ENCODE results near the gene SSH3. TPM values are rescaled to one million over a fixed set of nuclear protein-coding genes. Genes with fewer than 3 reads are reported as not detected.

The SSH3 gene
- total RNA-seq, 1 experiment from 2014 or later = 57.8 TPM

DNA sequence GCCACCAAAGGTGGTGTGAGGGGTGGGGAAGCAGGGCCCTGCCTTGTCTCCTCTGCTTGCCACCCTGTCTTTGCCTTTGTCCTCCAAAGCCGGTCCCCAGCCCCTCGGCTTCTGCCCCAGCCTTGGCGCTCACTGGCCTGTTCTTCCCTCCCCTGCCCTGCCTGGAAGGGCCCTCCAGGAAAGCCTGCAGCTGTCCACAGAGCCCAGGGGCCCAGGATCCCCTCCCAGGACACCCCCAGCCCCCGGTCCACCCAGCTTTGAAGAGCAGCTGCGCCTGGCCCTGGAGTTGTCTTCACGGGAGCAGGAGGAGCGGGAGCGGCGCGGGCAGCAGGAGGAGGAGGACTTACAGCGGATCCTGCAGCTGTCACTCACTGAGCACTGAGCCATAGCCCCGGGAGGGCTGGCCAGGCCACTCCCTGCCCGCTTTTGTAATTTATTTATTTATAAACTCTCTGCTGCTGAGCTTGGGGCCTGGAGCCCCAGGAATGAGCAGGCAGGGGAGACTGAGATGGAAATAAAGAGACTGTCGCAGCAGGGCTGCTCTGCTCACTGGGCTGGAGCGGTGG, 1.3 kb upstream of the SSH3 start (continued):
- TF ChIP-seq, protein P1, sequence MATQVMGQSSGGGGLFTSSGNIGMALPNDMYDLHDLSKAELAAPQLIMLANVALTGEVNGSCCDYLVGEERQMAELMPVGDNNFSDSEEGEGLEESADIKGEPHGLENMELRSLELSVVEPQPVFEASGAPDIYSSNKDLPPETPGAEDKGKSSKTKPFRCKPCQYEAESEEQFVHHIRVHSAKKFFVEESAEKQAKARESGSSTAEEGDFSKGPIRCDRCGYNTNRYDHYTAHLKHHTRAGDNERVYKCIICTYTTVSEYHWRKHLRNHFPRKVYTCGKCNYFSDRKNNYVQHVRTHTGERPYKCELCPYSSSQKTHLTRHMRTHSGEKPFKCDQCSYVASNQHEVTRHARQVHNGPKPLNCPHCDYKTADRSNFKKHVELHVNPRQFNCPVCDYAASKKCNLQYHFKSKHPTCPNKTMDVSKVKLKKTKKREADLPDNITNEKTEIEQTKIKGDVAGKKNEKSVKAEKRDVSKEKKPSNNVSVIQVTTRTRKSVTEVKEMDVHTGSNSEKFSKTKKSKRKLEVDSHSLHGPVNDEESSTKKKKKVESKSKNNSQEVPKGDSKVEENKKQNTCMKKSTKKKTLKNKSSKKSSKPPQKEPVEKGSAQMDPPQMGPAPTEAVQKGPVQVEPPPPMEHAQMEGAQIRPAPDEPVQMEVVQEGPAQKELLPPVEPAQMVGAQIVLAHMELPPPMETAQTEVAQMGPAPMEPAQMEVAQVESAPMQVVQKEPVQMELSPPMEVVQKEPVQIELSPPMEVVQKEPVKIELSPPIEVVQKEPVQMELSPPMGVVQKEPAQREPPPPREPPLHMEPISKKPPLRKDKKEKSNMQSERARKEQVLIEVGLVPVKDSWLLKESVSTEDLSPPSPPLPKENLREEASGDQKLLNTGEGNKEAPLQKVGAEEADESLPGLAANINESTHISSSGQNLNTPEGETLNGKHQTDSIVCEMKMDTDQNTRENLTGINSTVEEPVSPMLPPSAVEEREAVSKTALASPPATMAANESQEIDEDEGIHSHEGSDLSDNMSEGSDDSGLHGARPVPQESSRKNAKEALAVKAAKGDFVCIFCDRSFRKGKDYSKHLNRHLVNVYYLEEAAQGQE (IDR thresholded peaks at IDR 0.05; ENCODE audit: low read depth) = no peak
- TF ChIP-seq, protein P2, sequence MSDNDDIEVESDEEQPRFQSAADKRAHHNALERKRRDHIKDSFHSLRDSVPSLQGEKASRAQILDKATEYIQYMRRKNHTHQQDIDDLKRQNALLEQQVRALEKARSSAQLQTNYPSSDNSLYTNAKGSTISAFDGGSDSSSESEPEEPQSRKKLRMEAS (IDR thresholded peaks at IDR 0.05) = no peak

DNA sequence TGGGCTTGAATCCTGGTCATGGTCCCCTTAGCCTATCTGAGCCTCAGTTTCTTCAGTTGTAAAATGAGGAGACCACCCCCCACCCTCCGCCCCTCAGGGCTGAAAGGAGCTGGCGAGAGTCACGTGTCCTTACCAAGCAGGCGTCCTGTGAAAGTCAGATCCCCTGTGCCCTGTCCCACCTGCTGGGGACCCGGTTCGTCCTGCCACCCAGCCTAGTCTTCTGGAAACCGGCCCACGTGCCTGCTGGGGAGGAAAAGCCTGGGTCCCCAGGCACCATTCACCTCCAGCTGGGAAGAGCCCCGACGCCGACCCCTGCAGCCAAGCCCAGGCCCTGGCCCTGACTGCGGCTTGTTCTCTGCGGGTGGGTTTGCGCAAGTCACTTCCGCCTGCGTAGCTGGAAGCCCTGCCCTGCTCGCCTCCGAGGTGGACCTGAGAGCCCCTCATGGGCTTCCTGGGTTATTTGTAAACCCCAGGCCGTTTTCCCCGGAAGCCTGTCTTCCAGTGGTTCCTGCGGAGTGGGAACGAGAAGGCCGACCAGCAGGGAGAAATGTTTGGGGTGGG, 679 bp upstream of the SSH3 start:
- no TSS peak for BruUV-seq (replicated peaks)
- H4K20me1 ChIP-seq (ENCODE audit: insufficient read depth) = no peaks in the 10 kb centered on the region
- intact Hi-C loops (cut with micrococcal nuclease) = no loop called here
- no peaks in the 10 kb centered on the region for H3K27me3 ChIP-seq (ENCODE audit: insufficient read depth, low read length)
- peak overlapping the region; percentile 85 for H3K27ac ChIP-seq (ENCODE audit: low read depth, low read length)
- H3K9ac ChIP-seq (ENCODE audit: low read length) = peak overlapping the region; percentile 90
- POLR2A ChIA-PET = interaction anchor here (1.0 to 2.4 kb wide), 5 partner anchors 9 to 50 kb away, joined by 3 to 11 read pairs (median 6); partner anchors contain the start of gene ANKRD13D
- H3K4me1 ChIP-seq (ENCODE audit: control insufficient read depth in 1 of 2, insufficient read depth in 2 of 2, low read length in 2 of 2) = peaks cover 21 to 25% of the 10 kb centered on the region in 2 experiments
- H2AFZ ChIP-seq (ENCODE audit: low read depth, low read length, poor library complexity, severe bottlenecking) = no peak overlapping the region
- H3K4me3 ChIP-seq (replicated peaks in 1 of 2; ENCODE audit: low read depth in 1 of 2, low read length in 2 of 2) = peak overlapping the region; percentile 79 to 91
- DNase-seq (ENCODE audit: low read depth, low spot score) = no peak
- H3K79me2 ChIP-seq (ENCODE audit: insufficient read depth, low read length) = peaks cover 15% of the 10 kb centered on the region
- ATAC-seq = peak; percentile 35
- H3K9me2 ChIP-seq (ENCODE audit: insufficient read depth) = no peaks in the 10 kb centered on the region
- H3K36me3 ChIP-seq (ENCODE audit: control insufficient read depth in 1 of 2, insufficient read depth in 2 of 2, low read length in 2 of 2) = peaks cover 8 to 10% of the 10 kb centered on the region in 2 experiments; a peak in 2 of 4 replicates
- RAD21 ChIA-PET (ENCODE audit: low non-redundant PET in 1 of 2, low total read pairs in 2 of 2, uncharacterized antibody in 2 of 2, unreplicated experiment in 2 of 2) = interaction anchor here (0.6 to 1.4 kb wide), 4 partner anchors 13 to 245 kb away, joined by 3 to 6 read pairs (median 4); no protein-coding TSS in a partner anchor
- peak overlapping the region; percentile 95 for H3K4me2 ChIP-seq (ENCODE audit: low read length)
- TF ChIP-seq SIN3A (IDR thresholded peaks at IDR 0.05; ENCODE audit: low read depth) (no peak), SRF (IDR thresholded peaks at IDR 0.05; ENCODE audit: low read depth) (no peak), TCF7L2 (IDR thresholded peaks at IDR 0.05; ENCODE audit: borderline replicate concordance, extremely low read depth, insufficient read depth, insufficient read length) (no peak), EZH2phosphoT487 (IDR thresholded peaks at IDR 0.05; ENCODE audit: borderline replicate concordance) (no peak), FOSL1 (IDR thresholded peaks at IDR 0.05; ENCODE audit: low read depth) (no peak)
- TF ChIP-seq, protein P3, sequence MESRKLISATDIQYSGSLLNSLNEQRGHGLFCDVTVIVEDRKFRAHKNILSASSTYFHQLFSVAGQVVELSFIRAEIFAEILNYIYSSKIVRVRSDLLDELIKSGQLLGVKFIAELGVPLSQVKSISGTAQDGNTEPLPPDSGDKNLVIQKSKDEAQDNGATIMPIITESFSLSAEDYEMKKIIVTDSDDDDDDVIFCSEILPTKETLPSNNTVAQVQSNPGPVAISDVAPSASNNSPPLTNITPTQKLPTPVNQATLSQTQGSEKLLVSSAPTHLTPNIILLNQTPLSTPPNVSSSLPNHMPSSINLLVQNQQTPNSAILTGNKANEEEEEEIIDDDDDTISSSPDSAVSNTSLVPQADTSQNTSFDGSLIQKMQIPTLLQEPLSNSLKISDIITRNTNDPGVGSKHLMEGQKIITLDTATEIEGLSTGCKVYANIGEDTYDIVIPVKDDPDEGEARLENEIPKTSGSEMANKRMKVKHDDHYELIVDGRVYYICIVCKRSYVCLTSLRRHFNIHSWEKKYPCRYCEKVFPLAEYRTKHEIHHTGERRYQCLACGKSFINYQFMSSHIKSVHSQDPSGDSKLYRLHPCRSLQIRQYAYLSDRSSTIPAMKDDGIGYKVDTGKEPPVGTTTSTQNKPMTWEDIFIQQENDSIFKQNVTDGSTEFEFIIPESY (IDR thresholded peaks at IDR 0.05; ENCODE audit: extremely low read depth, insufficient replicate concordance, low read length) = no peak
- H3K9me3 ChIP-seq (ENCODE audit: control insufficient read depth in 1 of 2, insufficient read depth in 1 of 2, low read depth in 1 of 2, low read length in 2 of 2) = no peaks in the 10 kb centered on the region
- CTCF ChIA-PET = interaction anchor here (0.7 to 1.5 kb wide), 3 partner anchors 14 to 79 kb away, joined by 4 to 9 read pairs (median 5); partner anchors contain the start of gene ANKRD13D

All from HCT116 (cell line).